GM18526 (cell line): Measurements from ENCODE around the gene EPHB2.

Experiments used
- POLR2A ChIP-seq: IDR thresholded peaks from 3 replicates; pipeline ENCODE4 v1.6.1; 2011; ENCODE audit not compliant: insufficient read length; ENCODE audit errors: extremely low read depth

EPHB2 gene

DNA sequence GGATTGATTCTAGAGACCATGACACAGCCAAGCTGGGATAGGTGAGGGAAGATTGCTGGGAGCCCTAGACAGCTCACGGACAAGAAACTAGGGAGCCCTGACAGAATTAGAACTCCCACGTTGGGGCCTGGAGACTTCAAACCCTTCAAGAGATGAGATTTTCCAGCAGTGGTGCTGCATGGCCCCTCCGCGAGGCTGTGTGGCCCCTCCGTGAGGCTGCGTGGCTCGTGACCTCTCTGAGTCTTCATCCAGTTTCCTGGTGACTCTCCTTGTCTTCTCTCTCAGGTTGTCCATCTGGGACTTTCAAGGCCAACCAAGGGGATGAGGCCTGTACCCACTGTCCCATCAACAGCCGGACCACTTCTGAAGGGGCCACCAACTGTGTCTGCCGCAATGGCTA is 152.1 kb downstream of the EPHB2 start:
- TF ChIP-seq POLR2A, result no peak

GRCh38 chr1:22863766-22864165 is 153.1 kb downstream of the EPHB2 start:
- TF ChIP-seq POLR2A, result no peak

GRCh38 chr1:22864886-22865285 is 154.2 kb downstream of the EPHB2 start:
- TF ChIP-seq POLR2A, result no peak

- no peak for TF ChIP-seq POLR2A
These were observed 155.1 kb downstream of the EPHB2 start for GRCh38 chr1:22865736-22866135.

DNA sequence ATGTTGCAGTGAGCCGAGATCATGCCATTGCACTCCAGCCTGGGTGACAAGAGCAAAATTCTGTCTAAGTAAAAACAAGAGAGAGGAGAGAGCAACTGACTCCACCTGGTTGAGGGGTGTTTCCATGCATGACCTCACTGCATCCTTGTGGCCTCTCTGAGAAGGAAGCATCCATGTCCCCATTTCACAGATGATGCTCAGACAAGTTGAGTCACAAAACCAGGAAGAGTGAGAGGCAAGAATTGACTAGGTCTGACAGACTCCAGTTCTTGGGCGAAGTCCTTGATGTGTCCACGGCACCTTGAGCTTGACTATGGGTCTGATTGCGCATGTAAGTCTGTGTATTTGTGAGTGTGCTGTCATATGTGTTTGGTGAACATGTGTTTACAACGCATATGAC is 156.2 kb downstream of the EPHB2 start:
- TF ChIP-seq POLR2A, result no peak

- TF ChIP-seq POLR2A, result no peak
These were observed 157.7 kb downstream of the EPHB2 start for GRCh38 chr1:22868331-22868730.

GRCh38 chr1:22869325-22869724 is 158.7 kb downstream of the EPHB2 start:
- TF ChIP-seq POLR2A, result no peak

GRCh38 chr1:22870201-22870871 is 159.7 kb downstream of the EPHB2 start:
- TF ChIP-seq POLR2A, result no peak

DNA sequence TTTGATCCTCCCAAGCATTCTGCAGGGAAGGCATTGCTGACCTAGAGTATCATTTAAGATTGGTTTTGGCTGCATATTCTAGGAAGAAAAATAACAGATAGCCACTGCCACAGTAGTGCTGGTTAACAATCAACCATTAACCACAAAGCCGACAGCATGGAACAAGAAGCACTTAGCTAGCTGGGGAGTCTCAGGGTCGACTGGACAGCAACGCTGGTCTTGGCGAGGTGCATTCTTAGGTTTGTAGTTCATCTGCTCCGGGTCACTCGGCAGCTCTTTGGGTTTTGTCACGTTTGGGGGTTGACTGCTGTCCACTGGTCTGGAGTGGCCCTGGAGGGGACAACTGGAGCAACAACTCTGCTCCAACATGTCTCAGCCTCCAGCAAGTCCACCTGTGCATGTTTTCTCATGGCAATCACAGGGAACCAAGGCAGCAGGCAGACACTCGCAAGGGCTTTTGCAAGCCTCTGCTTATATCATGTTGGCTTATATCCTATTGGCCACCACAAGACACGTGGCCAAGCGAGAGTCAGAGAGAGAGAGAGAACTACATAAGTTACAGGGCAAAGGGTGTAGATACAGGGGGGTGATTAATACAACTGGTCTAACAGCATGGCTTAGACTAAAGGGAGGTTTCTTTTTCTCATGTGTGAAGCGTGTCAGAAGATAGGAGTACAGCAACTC is 162.5 kb downstream of the EPHB2 start:
- no peak for TF ChIP-seq POLR2A

DNA sequence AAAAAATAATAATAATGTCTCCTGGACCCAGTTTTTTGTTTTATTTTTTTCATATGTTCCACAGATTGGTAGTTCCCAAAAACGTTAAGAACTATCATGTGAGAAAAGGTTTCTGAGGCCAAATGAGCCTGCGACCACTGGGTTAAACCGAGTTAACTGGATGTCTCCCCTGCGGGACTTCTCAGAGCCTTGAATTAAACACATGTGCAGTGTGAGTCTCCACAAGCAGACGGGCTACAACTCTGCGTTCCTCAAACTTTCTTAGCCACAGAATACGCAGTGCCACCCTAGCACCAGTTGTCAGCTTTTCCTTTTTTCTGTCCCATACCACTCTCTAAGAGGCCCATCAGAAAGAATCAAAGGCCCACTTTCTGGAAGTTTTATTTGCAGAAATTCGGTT is 164.1 kb downstream of the EPHB2 start:
- TF ChIP-seq POLR2A, result no peak

DNA sequence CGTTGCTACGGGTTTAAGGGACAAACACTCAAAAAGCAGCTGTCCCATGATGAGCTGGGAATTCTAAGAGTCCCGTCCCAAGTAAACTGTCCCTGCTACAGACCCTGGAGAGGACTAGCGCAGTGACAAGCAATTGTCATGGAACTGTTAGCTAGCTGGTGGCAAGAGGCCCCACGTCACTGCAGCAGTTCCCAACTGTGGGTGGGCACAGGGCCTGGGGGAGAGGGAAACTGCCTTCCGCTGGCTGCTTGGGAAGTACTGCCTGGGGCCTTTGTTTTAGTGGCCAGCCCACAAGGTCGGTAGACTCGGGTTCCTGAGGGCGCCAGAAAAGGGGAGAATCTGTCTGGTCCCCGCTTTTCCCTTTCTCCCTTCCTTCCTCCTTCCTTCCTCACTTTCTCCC is 164.6 kb downstream of the EPHB2 start:
- no peak for TF ChIP-seq POLR2A

DNA sequence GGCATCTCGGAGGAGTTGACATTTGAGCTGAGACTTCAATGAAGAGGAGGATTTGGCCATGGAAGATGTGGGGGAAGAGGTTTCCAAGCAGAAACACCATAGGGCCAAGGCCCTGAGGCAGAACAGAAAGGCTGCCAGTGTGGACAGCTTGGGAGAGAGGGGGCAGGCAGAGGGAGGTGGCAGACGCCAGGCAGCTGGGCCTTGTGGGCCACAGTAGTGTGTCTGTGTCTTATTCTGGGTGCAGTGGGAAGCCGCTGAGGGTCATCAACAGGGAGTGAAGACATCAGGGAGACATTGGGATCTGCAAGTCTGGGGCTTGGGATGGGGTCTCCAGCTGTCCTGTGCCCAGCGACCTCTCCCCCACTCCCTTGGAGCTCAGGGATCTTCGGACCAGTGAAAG is 165.2 kb downstream of the EPHB2 start:
- no peak for TF ChIP-seq POLR2A

DNA sequence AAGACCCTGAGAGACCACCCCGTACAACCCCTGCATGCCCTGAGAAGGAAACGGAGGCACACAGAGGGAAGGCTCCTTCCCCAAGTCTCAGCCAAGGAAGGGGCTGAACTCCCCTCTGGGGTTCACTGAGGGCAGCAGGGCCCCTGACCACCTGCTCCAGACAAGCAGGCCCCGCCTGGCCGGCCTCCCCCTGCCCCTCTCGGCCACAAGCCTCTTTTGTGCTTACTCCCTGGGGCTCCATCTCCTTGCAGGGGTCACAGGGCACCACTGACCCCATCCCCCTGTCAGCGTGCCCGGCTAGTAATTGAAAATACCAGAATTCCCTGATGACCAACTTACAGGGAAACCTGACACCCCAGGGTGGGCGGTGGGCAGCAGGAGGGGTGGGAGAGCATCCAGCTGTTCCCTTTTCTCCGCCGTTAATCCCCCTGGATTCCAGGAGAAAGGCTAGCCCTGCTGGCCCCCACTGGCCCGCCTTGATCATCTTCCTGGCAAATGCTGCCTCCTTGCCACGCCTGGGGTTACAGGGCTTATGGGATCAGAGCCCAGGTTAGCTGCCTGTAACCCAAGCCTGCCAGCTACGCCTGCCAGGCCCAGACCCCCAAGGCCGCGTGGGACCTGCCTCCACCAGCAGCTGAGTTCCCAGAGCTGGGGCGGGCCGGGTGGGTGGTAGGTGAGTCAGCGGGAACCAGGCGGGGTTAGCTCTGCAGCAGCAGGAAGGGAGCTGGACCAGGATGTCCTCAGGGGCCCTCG is 165.9 kb downstream of the EPHB2 start:
- TF ChIP-seq POLR2A, result no peak

- no peak for TF ChIP-seq POLR2A
These were observed 166.7 kb downstream of the EPHB2 start for GRCh38 chr1:22877112-22877915.

- TF ChIP-seq POLR2A, result no peak
These were observed 167.3 kb downstream of the EPHB2 start for GRCh38 chr1:22877980-22878379.
